GM19452 (cell line): Measurements from ENCODE around the gene C3orf22.

Source experiments
- ATAC-seq: cut with Tn5 transposase; IDR thresholded peaks from one replicate; pipeline ENCODE4 v1.9.1; 2021; ENCODE audit not compliant: unreplicated experiment

C3orf22 gene

DNA sequence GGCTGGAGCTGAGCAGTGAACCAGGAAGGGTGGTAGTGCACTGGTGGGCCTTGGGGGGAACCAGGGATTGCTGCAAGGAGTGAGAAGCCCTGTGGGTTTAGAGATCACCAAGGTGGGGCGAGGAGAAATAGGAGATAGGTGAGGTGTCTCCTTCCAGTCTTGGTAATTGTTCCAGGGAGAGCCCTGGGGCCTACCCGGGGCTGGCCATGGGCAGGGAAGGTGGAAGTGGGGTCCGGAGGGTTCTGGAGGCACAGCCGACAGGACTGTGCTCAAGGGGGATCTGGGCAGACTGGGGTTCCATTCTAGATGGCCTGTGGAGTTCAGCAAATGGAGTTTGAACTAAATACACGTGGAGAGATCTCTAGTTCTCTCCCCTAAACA, 30.3 kb downstream of the C3orf22 start:
- ATAC-seq, result no peak

- no peak for ATAC-seq
Observed at GRCh38 chr3:126527455-126528211, 31.1 kb downstream of the C3orf22 start.

GRCh38 chr3:126527006-126527405, 31.7 kb downstream of the C3orf22 start:
- no peak for ATAC-seq

DNA sequence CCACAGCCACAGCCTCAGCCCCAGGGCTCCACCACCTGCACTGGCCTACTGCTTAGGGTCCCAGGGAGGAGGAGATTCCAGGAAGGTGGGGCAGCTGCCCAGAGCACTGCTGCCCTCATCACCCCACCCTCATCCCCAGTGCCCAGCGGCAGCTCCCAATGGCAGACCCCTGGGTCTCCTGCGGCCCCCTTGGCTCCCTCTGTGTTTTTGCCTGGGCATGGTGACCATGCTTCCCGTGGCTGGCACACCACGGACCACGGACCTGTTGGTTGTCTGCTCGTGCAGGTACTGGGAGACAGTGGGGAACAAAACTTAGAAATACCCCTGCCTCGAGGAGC, 32.1 kb downstream of the C3orf22 start:
- ATAC-seq, result no peak

DNA sequence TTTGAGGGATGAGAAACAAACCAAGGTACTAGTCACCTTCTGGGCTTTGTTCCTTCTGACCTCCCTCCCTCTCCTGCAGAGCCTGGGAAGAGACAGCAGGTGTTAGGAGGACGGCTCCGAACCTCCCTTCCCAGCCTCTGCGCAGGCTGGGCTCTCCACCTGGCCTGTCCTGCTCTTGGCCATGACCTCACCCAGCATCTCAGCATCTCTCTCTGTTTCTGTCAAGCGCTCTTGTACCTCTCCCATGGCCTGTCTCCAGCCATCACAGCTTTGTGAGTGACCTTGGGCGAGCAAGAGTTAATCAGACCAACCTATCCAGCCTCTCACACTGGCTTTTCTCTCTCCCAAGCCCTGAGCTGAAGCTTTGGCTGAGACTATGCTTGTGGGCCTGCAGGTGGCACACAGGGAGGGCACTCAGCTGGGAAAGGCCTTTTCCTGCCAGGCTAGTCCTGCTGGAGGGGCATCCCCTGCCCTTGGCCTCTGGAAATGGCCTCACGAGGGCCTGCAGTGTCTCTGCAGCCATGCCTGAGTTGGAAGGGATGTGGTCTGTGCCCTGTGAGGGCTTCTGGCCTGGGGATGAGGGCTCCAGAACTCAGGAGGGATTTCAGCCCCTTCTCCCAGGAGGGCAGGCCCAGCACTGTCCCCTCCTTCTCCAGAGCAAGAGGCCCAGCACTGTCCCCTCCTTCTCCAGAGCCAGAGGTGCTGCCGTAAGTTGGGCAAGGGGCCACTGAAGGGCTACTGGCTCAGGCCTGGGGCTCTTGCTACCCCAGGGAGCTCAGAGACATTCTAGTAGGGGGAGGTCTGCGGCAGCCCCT, 32.7 kb downstream of the C3orf22 start:
- no peak for ATAC-seq

- no peak for ATAC-seq
Observed at GRCh38 chr3:126525091-126525852, 33.5 kb downstream of the C3orf22 start.

GRCh38 chr3:126524429-126524988, 34.2 kb downstream of the C3orf22 start:
- ATAC-seq, result no peak

- ATAC-seq, result no peak
Observed at GRCh38 chr3:126523745-126524428, 34.8 kb downstream of the C3orf22 start, which contains the start of gene CHST13. TSS of gene CHST13 (plus strand) at chr3:126524155. CDS start at chr3:126524333, 178 bp downstream.

- no peak for ATAC-seq
Observed at GRCh38 chr3:126522363-126522788, 36.4 kb downstream of the C3orf22 start.

DNA sequence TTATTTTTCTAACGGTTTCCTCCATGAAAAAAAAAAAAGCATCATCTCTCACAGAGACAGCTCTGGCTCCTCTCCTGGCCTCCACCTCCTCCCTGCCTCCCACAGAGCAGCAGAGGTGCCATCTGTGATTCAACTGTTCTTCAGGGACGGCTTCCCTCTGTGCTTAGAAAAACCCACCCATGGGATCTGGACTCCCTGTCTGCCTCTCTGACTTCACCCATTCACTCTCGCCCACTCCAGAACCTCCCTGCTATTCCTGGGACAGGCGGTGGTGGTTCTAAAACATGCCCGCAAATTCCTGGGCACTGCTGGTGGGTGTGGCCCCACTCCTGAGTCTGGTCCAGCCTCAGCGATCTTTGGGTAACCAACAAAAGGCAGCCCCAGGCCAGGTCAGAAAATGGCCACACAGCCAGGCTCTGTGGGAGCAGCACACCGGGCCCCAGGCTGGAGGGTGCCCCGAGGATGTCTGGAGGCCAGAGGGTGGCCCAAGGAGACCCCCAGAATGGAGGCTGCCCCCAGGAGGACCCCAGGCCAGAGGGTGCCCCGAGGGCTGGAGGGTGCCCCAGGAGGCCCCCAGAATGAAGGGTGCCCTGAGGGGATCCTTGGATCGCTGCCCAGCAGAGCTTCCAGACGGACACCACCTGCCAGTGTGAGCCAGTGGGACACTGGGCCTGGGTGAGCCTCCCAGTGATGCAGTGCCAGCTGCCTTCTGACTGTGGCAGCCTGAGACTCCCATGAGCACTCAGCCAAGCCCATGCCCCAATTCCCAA, 37.4 kb downstream of the C3orf22 start:
- ATAC-seq, result no peak

GRCh38 chr3:126519506-126520455, 39.0 kb downstream of the C3orf22 start:
- ATAC-seq, result no peak

GRCh38 chr3:126518779-126519177, 40.0 kb downstream of the C3orf22 start:
- ATAC-seq, result no peak

DNA sequence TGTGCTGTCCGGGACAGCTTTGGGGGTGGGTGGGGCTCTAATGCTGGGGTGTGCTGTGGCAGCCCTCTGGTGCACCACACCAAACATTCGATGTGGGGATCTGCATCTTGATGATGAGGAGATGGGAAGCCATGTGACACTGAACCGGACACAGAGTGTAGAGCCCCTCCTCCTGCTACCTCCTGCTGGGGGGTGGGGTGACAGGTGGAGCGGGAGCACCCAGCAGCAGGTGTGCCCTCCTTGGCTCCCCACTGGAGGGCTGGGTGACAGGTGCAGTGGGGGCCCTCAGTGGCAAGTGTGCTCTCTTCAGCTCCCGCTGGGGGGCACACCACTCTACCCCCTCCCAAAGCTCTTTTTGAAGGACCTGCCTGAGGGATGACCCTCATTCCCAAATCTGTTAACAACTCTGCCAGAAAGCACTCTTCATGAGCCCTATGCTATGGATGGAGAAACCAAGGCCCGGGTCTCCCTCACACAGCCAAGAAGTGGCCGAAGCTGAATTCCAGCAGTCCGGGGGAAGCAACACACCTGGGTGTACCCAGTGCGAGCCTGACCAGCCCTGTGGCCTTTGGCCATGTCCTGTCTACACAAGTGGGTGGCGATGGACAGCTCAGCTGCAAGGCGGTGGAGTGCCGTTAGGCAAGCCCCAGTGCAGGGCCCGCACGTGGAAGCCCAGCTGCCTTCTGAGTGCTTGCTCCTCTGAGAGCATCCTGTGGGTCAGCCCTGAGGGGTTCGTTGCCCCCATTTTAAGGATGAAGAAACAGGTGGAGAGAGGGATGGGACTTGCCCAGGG, 40.5 kb downstream of the C3orf22 start:
- ATAC-seq, result no peak

DNA sequence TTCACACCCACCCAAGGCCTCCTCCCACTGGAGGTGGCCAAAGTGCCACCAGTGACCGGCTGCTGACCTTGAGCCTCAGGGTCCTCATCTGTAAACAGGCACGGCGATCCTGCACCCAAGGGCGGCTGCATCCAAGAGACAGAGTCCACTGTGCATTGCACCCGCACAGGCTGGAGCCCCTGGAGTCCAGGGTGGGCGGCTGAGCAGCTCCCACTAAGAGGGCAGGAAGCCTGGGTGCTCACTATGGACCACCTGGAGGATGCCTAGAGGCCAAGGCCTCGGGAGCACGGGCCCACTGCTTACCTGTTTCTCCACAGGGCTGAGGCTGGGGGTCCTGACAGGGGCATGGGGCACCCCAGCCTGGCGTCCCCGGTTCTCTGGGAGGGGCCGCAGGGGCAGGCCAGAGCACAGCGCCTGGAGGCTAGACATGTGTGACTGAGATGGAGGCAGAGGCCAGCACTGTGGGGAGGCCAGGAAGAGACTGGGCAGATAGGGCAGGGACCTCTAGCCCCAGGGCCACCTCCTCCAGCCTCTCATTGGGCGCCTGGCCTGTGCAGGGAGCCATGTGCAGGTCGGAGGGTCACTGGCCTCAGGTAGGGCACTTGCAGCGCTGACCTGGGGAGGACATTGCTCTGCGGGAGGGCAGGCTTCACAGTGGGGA, 41.3 kb downstream of the C3orf22 start, which contains the start of gene UROC1:
TSS of gene UROC1 (minus strand) at position 483 of the 661 bp plus-strand sequence. CDS start at position 429, 54 bp downstream.
- ATAC-seq, result no peak

GRCh38 chr3:126516936-126517290, 41.8 kb downstream of the C3orf22 start:
- ATAC-seq, result no peak

DNA sequence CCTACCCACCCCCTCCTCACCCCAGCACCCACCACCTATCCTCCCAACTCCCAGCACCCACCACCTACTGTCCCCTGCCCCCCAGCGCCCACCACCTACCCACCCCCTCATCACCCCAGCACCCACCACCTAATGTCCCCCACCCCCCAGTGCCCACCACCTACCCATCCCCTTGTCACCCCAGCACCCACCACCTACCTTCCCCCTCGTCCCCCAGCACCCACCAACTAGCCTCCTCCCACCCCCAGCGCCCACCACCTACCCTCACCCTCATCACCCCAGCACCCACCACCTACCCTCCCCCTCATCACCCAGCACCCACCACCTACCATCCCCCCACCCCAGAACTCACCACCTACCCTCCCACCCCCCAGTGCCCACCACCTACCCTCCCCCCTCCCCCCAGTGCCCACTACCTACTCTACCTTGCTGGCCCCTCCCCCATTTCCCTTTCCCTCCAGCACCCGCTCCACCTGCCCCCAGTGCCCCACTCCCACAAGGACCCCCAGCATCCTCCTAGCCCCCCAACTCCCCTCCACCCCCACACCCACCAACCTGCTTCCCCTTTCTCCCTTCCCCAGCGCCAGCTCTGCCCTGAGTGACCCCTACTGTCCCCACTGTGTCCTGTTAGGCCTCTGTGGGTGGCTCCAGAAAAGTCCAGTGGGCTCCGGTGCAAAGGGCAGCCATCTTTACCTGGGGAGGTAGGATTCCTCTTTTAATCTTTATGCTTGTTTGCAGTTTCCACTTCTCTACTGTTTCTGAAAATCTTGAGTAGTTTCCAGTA, 42.4 kb downstream of the C3orf22 start:
- ATAC-seq, result no peak
